HCT116 (cell line): ENCODE results near the gene AKAP9. TPM values are rescaled to one million over a fixed set of nuclear protein-coding genes. Genes with fewer than 3 reads are reported as not detected.

ENCODE experiments used
- ATAC-seq: fragments of 200-7000 bp; cut with Tn5 transposase; 2 replicates; pipeline ENCODE4 v1.9.1; 2020; ENCODE audit warnings: mild to moderate bottlenecking, moderate library complexity
- BruUV-seq: library from RNA; stranded (reverse); fragments of 400-500 nt; replicated peaks from 2 replicates; lab custom pipeline; 2021; lab: Mats Ljungman, UMichigan
- CTCF ChIA-PET: fragments of 300-600 bp; sonication (Branson Sonifier 250); formaldehyde crosslinking; loops from one replicate; lab custom pipeline; 2021; ENCODE audit warnings: antibody characterized with exemption; lab: Charles Lee
- POLR2A ChIA-PET: fragments of 300-600, 350-600 bp; sonication (Branson Sonifier 250); formaldehyde crosslinking; loops from one replicate; lab custom pipeline; 2021; ENCODE audit warnings: antibody characterized with exemption; lab: Charles Lee
- RAD21 ChIA-PET, 2 experiments: fragments of 300-600 bp; sonication (Branson Sonifier 250); formaldehyde crosslinking; loops; one replicate each; lab custom pipeline; 2023; ENCODE audit warnings: low total read pairs in 2 of 2; ENCODE audit not compliant: uncharacterized antibody in 2 of 2, unreplicated experiment in 2 of 2, low non-redundant PET in 1 of 2; lab: Charles Lee
- DNase-seq: peaks from one replicate; pipeline ENCODE4 v3.0.0-alpha.2; 2010; ENCODE audit warnings: low read depth, low spot score
- H2AFZ ChIP-seq: fragments of 200-600 bp; shearing (Covaris generic), sonication (generic); 2 replicates; pipeline ENCODE4 v1.6.1; 2017; ENCODE audit warnings: low read depth, mixed run types, mixed read lengths, antibody characterized with exemption, low read length; ENCODE audit not compliant: poor library complexity, severe bottlenecking
- H3K27ac ChIP-seq: 2 replicates; pipeline ENCODE4 v1.5.1; 2012; ENCODE audit warnings: low read depth, low read length
- H3K27me3 ChIP-seq: fragments of 200-600 bp; sonication (generic); 2 replicates; pipeline ENCODE4 v1.6.1; 2016; ENCODE audit warnings: mixed run types, low read length, mixed read lengths; ENCODE audit not compliant: insufficient read depth
- H3K36me3 ChIP-seq, 2 experiments: fragments of 200-500 bp in 1 of 2; fragments of 200-600 bp in 1 of 2; sonication (Bioruptor generic) in 1 of 2; sonication (generic) in 1 of 2; 2 replicates each; pipeline versions ENCODE4 v1.5.1 to v1.6.1; 2014 to 2016; ENCODE audit warnings: low read length in 2 of 2, inconsistent platforms in 1 of 2, mixed read lengths in 1 of 2, mixed run types in 1 of 2; ENCODE audit not compliant: insufficient read depth in 2 of 2, control insufficient read depth in 1 of 2
- H3K4me1 ChIP-seq, 2 experiments: fragments of 200-600 bp in 1 of 2; sonication (generic) in 1 of 2; 2 replicates each; pipeline versions ENCODE4 v1.5.1 to v1.6.1; 2012 to 2017; ENCODE audit warnings: low read length in 2 of 2, inconsistent platforms in 1 of 2, mild to moderate bottlenecking in 1 of 2, mixed read lengths in 1 of 2, mixed run types in 1 of 2, moderate library complexity in 1 of 2; ENCODE audit not compliant: insufficient read depth in 2 of 2, control insufficient read depth in 1 of 2
- H3K4me2 ChIP-seq: fragments of 200-600 bp; sonication (generic); 2 replicates; pipeline ENCODE4 v1.6.1; 2017; ENCODE audit warnings: mixed run types, low read length, mixed read lengths
- H3K4me3 ChIP-seq, 2 experiments: fragments of 200-600 bp in 1 of 2; sonication (generic) in 1 of 2; replicated peaks in 1 of 2; 2 replicates each; pipeline ENCODE4 v1.5.1; 2011 to 2016; ENCODE audit warnings: low read length in 2 of 2, control low read depth in 1 of 2, low read depth in 1 of 2, mild to moderate bottlenecking in 1 of 2, mixed read lengths in 1 of 2, mixed run types in 1 of 2
- H3K79me2 ChIP-seq: fragments of 200-600 bp; sonication (generic); 2 replicates; pipeline ENCODE4 v1.6.1; 2017; ENCODE audit warnings: mild to moderate bottlenecking, mixed run types, low read length, moderate library complexity, mixed read lengths; ENCODE audit not compliant: insufficient read depth
- H3K9ac ChIP-seq: fragments of 200-600 bp; sonication (generic); 2 replicates; pipeline ENCODE4 v1.6.1; 2016; ENCODE audit warnings: low read length, mixed read lengths
- H3K9me2 ChIP-seq: fragments of 200-600 bp; sonication (generic), shearing (Covaris generic); 2 replicates; pipeline ENCODE4 v1.6.1; 2017; ENCODE audit warnings: mixed run types, mild to moderate bottlenecking, moderate library complexity; ENCODE audit not compliant: insufficient read depth
- H3K9me3 ChIP-seq, 2 experiments: fragments of 200-500 bp in 1 of 2; fragments of 200-600 bp in 1 of 2; sonication (Bioruptor generic) in 1 of 2; sonication (generic) in 1 of 2; 2 replicates each; pipeline ENCODE4 v1.6.1; 2014 to 2017; ENCODE audit warnings: low read length in 2 of 2, mixed read lengths in 2 of 2, inconsistent platforms in 1 of 2, low read depth in 1 of 2, mild to moderate bottlenecking in 1 of 2, mixed run types in 1 of 2, moderate library complexity in 1 of 2; ENCODE audit not compliant: control insufficient read depth in 1 of 2, insufficient read depth in 1 of 2
- H4K20me1 ChIP-seq: fragments of 200-600 bp; sonication (generic), shearing (Covaris generic); 2 replicates; pipeline ENCODE4 v1.6.1; 2017; ENCODE audit warnings: mixed run types, mild to moderate bottlenecking, moderate library complexity; ENCODE audit not compliant: insufficient read depth
- ATF3 ChIP-seq: IDR thresholded peaks from 2 replicates; pipeline ENCODE4 v1.6.1; 2012
- CBX3 ChIP-seq: IDR thresholded peaks from 2 replicates; pipeline ENCODE4 v1.6.1; 2012; ENCODE audit warnings: low read depth
- CTCF ChIP-seq, 3 experiments: fragments of 200-600 bp in 1 of 3; sonication (generic) in 1 of 3; IDR thresholded peaks in 2 of 3; conservative IDR thresholded peaks in 1 of 3; 2 replicates each; pipeline ENCODE4 v1.5.1; 2012 to 2017; ENCODE audit warnings: low read depth in 2 of 3, low read length in 2 of 3, antibody characterized with exemption in 1 of 3, borderline replicate concordance in 1 of 3, control low read depth in 1 of 3, mild to moderate bottlenecking in 1 of 3, mixed read lengths in 1 of 3, mixed run types in 1 of 3, moderate library complexity in 1 of 3; ENCODE audit not compliant: insufficient read depth in 1 of 3
- ELF1 ChIP-seq: IDR thresholded peaks from 2 replicates; pipeline ENCODE4 v1.6.1; 2012; ENCODE audit warnings: low read depth, borderline replicate concordance
- EZH2 ChIP-seq: fragments of 200-600 bp; sonication (generic); IDR thresholded peaks from 2 replicates; pipeline ENCODE4 v1.6.1; 2017; ENCODE audit warnings: antibody characterized with exemption, mixed run types
- EZH2phosphoT487 ChIP-seq: fragments of 200-600 bp; IDR thresholded peaks from 2 replicates; pipeline ENCODE4 v1.6.1; 2018; ENCODE audit warnings: antibody characterized with exemption, borderline replicate concordance
- FOSL1 ChIP-seq: IDR thresholded peaks from 2 replicates; pipeline ENCODE4 v1.6.1; 2012; ENCODE audit warnings: low read depth
- MAX ChIP-seq: IDR thresholded peaks from 2 replicates; pipeline ENCODE4 v1.6.1; 2012
- POLR2A ChIP-seq: IDR thresholded peaks from 2 replicates; pipeline ENCODE4 v1.7.0; 2011; ENCODE audit warnings: borderline replicate concordance; ENCODE audit not compliant: insufficient read depth, insufficient read length; ENCODE audit errors: extremely low read depth
- POLR2AphosphoS5 ChIP-seq: IDR thresholded peaks from 2 replicates; pipeline ENCODE4 v1.6.1; 2011; ENCODE audit warnings: mild to moderate bottlenecking, low read depth, low read length, moderate library complexity
- RAD21 ChIP-seq: IDR thresholded peaks from 2 replicates; pipeline ENCODE4 v1.6.1; 2012; ENCODE audit warnings: low read depth, mild to moderate bottlenecking
- SIN3A ChIP-seq: IDR thresholded peaks from 2 replicates; pipeline ENCODE4 v1.6.1; 2012; ENCODE audit warnings: low read depth
- SRF ChIP-seq: IDR thresholded peaks from 2 replicates; pipeline ENCODE4 v1.6.1; 2012; ENCODE audit warnings: low read depth
- ZBTB33 ChIP-seq: IDR thresholded peaks from 2 replicates; pipeline ENCODE4 v1.6.1; 2011; ENCODE audit warnings: mild to moderate bottlenecking, low read length, moderate library complexity; ENCODE audit not compliant: insufficient replicate concordance; ENCODE audit errors: extremely low read depth
- ZFX ChIP-seq: fragments of 450-650 bp; IDR thresholded peaks from 2 replicates; pipeline ENCODE4 v1.6.1; 2017
- ZNF274 ChIP-seq: fragments of 200-500 bp; sonication (Bioruptor generic); IDR thresholded peaks from 2 replicates; pipeline ENCODE4 v1.6.1; 2014; ENCODE audit warnings: mild to moderate bottlenecking, low read depth, low read length, inconsistent platforms
- intact Hi-C: fragments of 100-400 bp; cut with micrococcal nuclease; formaldehyde crosslinking; loops from 2 replicates; pipeline ENCODE4 v1.10.0; 2022
- total RNA-seq: library from RNA; stranded (reverse); gene quantifications from one replicate; pipeline ENCODE4 v1.2.1, GENCODE V29; 2021; ENCODE audit not compliant: unreplicated experiment

Gene AKAP9
- total RNA-seq, 1 experiment from 2014 or later: 32.6 TPM

GRCh38 chr7:92150450-92151017 is 209.9 kb downstream of the AKAP9 start:
- no peak for DNase-seq
- ChIA-PET RAD21 (no interaction called here), CTCF (no interaction called here), POLR2A (no interaction called here)
- no peak for TF ChIP-seq RAD21
- TF ChIP-seq POLR2A: no peak
- no peak for TF ChIP-seq POLR2AphosphoS5
- TF ChIP-seq ZNF274: no peak
- no peak for TF ChIP-seq ELF1
- TF ChIP-seq ATF3: no peak
- Histone ChIP-seq H3K4me2 (no peak overlapping the region), H4K20me1 (no peaks in the 10 kb centered on the region), H3K27ac (no peak overlapping the region), H3K9me3 (no peaks in the 10 kb centered on the region), H3K9ac (no peak overlapping the region), H3K4me3 (no peak overlapping the region), H3K27me3 (no peaks in the 10 kb centered on the region), H3K79me2 (no peaks in the 10 kb centered on the region), H3K4me1 (peaks cover 5 to 9% of the 10 kb centered on the region in 2 experiments; a peak in 3 of 4 replicates), H2AFZ (no peak overlapping the region), H3K36me3 (no peaks in the 10 kb centered on the region), H3K9me2 (no peaks in the 10 kb centered on the region)
- intact Hi-C loops: no loop called here
- no peak for ATAC-seq
- no TSS peak for BruUV-seq

- H3K27me3 ChIP-seq: no peaks in the 10 kb centered on the region
- POLR2A ChIA-PET: no interaction called here
- H3K9ac ChIP-seq: no peak overlapping the region
- intact Hi-C loops: no loop called here
- H3K9me2 ChIP-seq: no peaks in the 10 kb centered on the region
- no peaks in the 10 kb centered on the region for H3K9me3 ChIP-seq
- no peak overlapping the region for H3K27ac ChIP-seq
- no TSS peak for BruUV-seq
- CTCF ChIA-PET: no interaction called here
- H3K4me2 ChIP-seq: no peak overlapping the region
- H3K4me3 ChIP-seq: no peak overlapping the region
- RAD21 ChIA-PET: no interaction called here
- no peak for DNase-seq
- no peaks in the 10 kb centered on the region for H3K4me1 ChIP-seq
- H2AFZ ChIP-seq: no peak overlapping the region
- H3K36me3 ChIP-seq: no peaks in the 10 kb centered on the region
- ATAC-seq: no peak
- H4K20me1 ChIP-seq: no peaks in the 10 kb centered on the region
- no peaks in the 10 kb centered on the region for H3K79me2 ChIP-seq
- TF ChIP-seq POLR2A: no peak
- no peak for TF ChIP-seq ZBTB33
- no peak for TF ChIP-seq RAD21
- TF ChIP-seq FOSL1: no peak
- no peak for TF ChIP-seq ELF1
- TF ChIP-seq EZH2phosphoT487: no peak
- TF ChIP-seq ZNF274: no peak
- no peak for TF ChIP-seq ZFX
- TF ChIP-seq CBX3: no peak
- TF ChIP-seq EZH2: no peak
- no peak for TF ChIP-seq POLR2AphosphoS5
- no peak for TF ChIP-seq CTCF (IDR thresholded peaks at IDR 0.05 in 2 of 3, conservative IDR thresholded peaks at IDR 0.05 in 1 of 3; ENCODE audit: borderline replicate concordance in 1 of 3, insufficient read depth in 1 of 3, low read depth in 2 of 3, low read length in 2 of 3)
- TF ChIP-seq SRF: no peak
- no peak for TF ChIP-seq SIN3A
- no peak for TF ChIP-seq MAX
These were observed 214.6 kb downstream of the AKAP9 start for GRCh38 chr7:92155108-92155739.
